ENCODE results near the gene SSBP4. TPM values are rescaled to one million over a fixed set of nuclear protein-coding genes. Genes with fewer than 3 reads are reported as not detected.
A peak's percentile ranks its signal among the peaks of the same experiment; 100 is the strongest.

SSBP4 gene
- total and polyA plus RNA-seq, 2 donors (not counting 1 experiment from before 2014, with no cell fraction given), result 37.0 to 64.2 TPM

GRCh38 chr19:18475762-18476331 is 56.6 kb downstream of the SSBP4 start:
- DNase-seq (no peak), ATAC-seq (ENCODE audit: low read depth) (no peak)
- no peak overlapping the region for H2AFZ ChIP-seq (ENCODE audit: insufficient read depth, low read depth, low read length, poor library complexity, severe bottlenecking)
- peaks cover 76% of the 10 kb centered on the region for H3K79me2 ChIP-seq (ENCODE audit: control insufficient read depth, insufficient read depth, low read length)
- no peak overlapping the region for H3K4me2 ChIP-seq (replicated peaks; ENCODE audit: low read depth, low read length, poor library complexity, severe bottlenecking)
- H3K4me1 ChIP-seq (ENCODE audit: control insufficient read depth in 2 of 2, insufficient read depth in 2 of 2, low read length in 2 of 2), result peaks cover 18 to 24% of the 10 kb centered on the region in 2 donors
- TF ChIP-seq EZH2 (IDR thresholded peaks at IDR 0.05; ENCODE audit: borderline replicate concordance, insufficient read depth, low read depth, low read length, poor library complexity, severe bottlenecking), result no peak
- no peak for TF ChIP-seq CTCF (IDR thresholded peaks at IDR 0.05)
- no peak overlapping the region for H3K9ac ChIP-seq (ENCODE audit: low read length)
- no peaks in the 10 kb centered on the region for H3K27me3 Mint-ChIP-seq
- ChIA-PET POLR2A (interaction anchor here (1.0 kb wide), 1 partner anchor 81 kb away, joined by 4 read pairs; no protein-coding TSS in a partner anchor), CTCF (interaction anchor here (1.5 to 1.6 kb wide), 2 partner anchors 13 to 15 kb away, joined by 3 read pairs; no protein-coding TSS in a partner anchor)
- peaks cover 0 to 9% of the 10 kb centered on the region in 2 experiments for H3K36me3 ChIP-seq (replicated peaks in 1 of 2; ENCODE audit: control extremely low read depth in 1 of 2, control insufficient read depth in 1 of 2, extremely low read depth in 1 of 2, insufficient read depth in 2 of 2, low read length in 1 of 2)
- H3K4me3 ChIP-seq (ENCODE audit: control extremely low read depth in 1 of 5, extremely low read depth in 1 of 5, insufficient read depth in 1 of 5, low read depth in 2 of 5, low read length in 4 of 5), result no peak overlapping the region
- H3K4me3 Mint-ChIP-seq, result no peak overlapping the region
- H4K20me1 ChIP-seq (ENCODE audit: control insufficient read depth, insufficient read depth, low read length, poor library complexity, severe bottlenecking), result peaks cover 95% of the 10 kb centered on the region
- 94% methylated on average over 18 of the region's 19 CpGs for WGBS (ENCODE audit: insufficient coverage)
- H3K9me3 Mint-ChIP-seq (ENCODE audit: insufficient read depth), result no peaks in the 10 kb centered on the region
- H3K4me1 Mint-ChIP-seq, result peaks cover 51% of the 10 kb centered on the region
- no peak overlapping the region for H3K27ac Mint-ChIP-seq
- H3K27me3 ChIP-seq (replicated peaks in 1 of 4; ENCODE audit: control extremely low read depth in 1 of 4, control insufficient read depth in 3 of 4, insufficient read depth in 4 of 4, low read length in 3 of 4), result no peaks in the 10 kb centered on the region
- intact Hi-C loops (cut with micrococcal nuclease), result no loop called here
- no peak overlapping the region for H3K27ac ChIP-seq (ENCODE audit: low read length in 2 of 2)
- H3K9me3 ChIP-seq (ENCODE audit: control extremely low read depth in 1 of 3, control insufficient read depth in 2 of 3, insufficient read depth in 1 of 3, low read length in 2 of 3), result no peaks in the 10 kb centered on the region

- Histone ChIP-seq H3K4me1 (ENCODE audit: control insufficient read depth in 2 of 2, insufficient read depth in 2 of 2, low read length in 2 of 2) (peaks cover 18 to 24% of the 10 kb centered on the region in 2 donors), H3K27ac (ENCODE audit: low read length in 2 of 2) (no peak overlapping the region), H3K36me3 (replicated peaks in 1 of 2; ENCODE audit: control extremely low read depth in 1 of 2, control insufficient read depth in 1 of 2, extremely low read depth in 1 of 2, insufficient read depth in 2 of 2, low read length in 1 of 2) (peaks cover 0 to 8% of the 10 kb centered on the region in 2 experiments), H3K9ac (ENCODE audit: low read length) (no peak overlapping the region), H3K79me2 (ENCODE audit: control insufficient read depth, insufficient read depth, low read length) (peaks cover 83% of the 10 kb centered on the region), H2AFZ (ENCODE audit: insufficient read depth, low read depth, low read length, poor library complexity, severe bottlenecking) (no peak overlapping the region), H3K4me3 (ENCODE audit: control extremely low read depth in 1 of 5, extremely low read depth in 1 of 5, insufficient read depth in 1 of 5, low read depth in 2 of 5, low read length in 4 of 5) (no peak overlapping the region), H3K27me3 (replicated peaks in 1 of 4; ENCODE audit: control extremely low read depth in 1 of 4, control insufficient read depth in 3 of 4, insufficient read depth in 4 of 4, low read length in 3 of 4) (no peaks in the 10 kb centered on the region), H3K4me2 (replicated peaks; ENCODE audit: low read depth, low read length, poor library complexity, severe bottlenecking) (no peak overlapping the region), H3K9me3 (ENCODE audit: control extremely low read depth in 1 of 3, control insufficient read depth in 2 of 3, insufficient read depth in 1 of 3, low read length in 2 of 3) (no peaks in the 10 kb centered on the region), H4K20me1 (ENCODE audit: control insufficient read depth, insufficient read depth, low read length, poor library complexity, severe bottlenecking) (peaks cover 95% of the 10 kb centered on the region)
- ChIA-PET POLR2A (interaction anchor here (1.0 kb wide), 1 partner anchor 80 kb away, joined by 4 read pairs; no protein-coding TSS in a partner anchor), CTCF (interaction anchor here (1.5 kb wide), 1 partner anchor 14 kb away, joined by 3 read pairs; no protein-coding TSS in a partner anchor)
- DNase-seq, result no peak
- H3K4me3 Mint-ChIP-seq, result no peak overlapping the region
- ATAC-seq (ENCODE audit: low read depth), result no peak
- no peaks in the 10 kb centered on the region for H3K9me3 Mint-ChIP-seq (ENCODE audit: insufficient read depth)
- no peaks in the 10 kb centered on the region for H3K27me3 Mint-ChIP-seq
- peaks cover 55% of the 10 kb centered on the region for H3K4me1 Mint-ChIP-seq
- H3K27ac Mint-ChIP-seq, result peak overlapping the region; percentile 2
- TF ChIP-seq EZH2 (IDR thresholded peaks at IDR 0.05; ENCODE audit: borderline replicate concordance, insufficient read depth, low read depth, low read length, poor library complexity, severe bottlenecking), result no peak
- intact Hi-C loops (cut with micrococcal nuclease), result no loop called here
- 97% methylated on average over 13 of the region's 14 CpGs for WGBS (ENCODE audit: insufficient coverage)
Measured at GRCh38 chr19:18476507-18477041, 57.4 kb downstream of the SSBP4 start.
